GM23338 (cell line): ENCODE data around the gene POLR2L. TPM values are rescaled to one million over a fixed set of nuclear protein-coding genes. Genes with fewer than 3 reads are reported as not detected.

Source experiments
- ATAC-seq: fragments of 200-7000 bp; cut with Tn5 transposase; 3 replicates; pipeline ENCODE4 v1.9.1; 2020
- DNase-seq: peaks from one replicate; pipeline ENCODE4 v3.0.0-alpha.2; 2015; ENCODE audit warnings: low spot score
- H2AFZ ChIP-seq: fragments of 200-600 bp; sonication (generic); 2 replicates; pipeline ENCODE4 v1.8.0; 2016; ENCODE audit warnings: antibody characterized with exemption, mild to moderate bottlenecking, moderate library complexity
- H3F3A ChIP-seq: fragments of 200-600 bp; sonication (generic); replicated peaks from 2 replicates; pipeline ENCODE4 v1.8.0; 2017; ENCODE audit warnings: antibody characterized with exemption, mixed run types, low read depth
- H3K27ac ChIP-seq: fragments of 200-600 bp; sonication (generic); 2 replicates; pipeline ENCODE4 v1.6.1; 2016; ENCODE audit warnings: low read depth
- H3K27me3 ChIP-seq: fragments of 200-600 bp; sonication (generic); 2 replicates; pipeline ENCODE4 v1.8.0; 2016; ENCODE audit warnings: mild to moderate bottlenecking, mixed run types, moderate library complexity; ENCODE audit not compliant: insufficient read depth
- H3K36me3 ChIP-seq: fragments of 200-600 bp; sonication (generic); 2 replicates; pipeline ENCODE4 v1.8.0; 2016; ENCODE audit warnings: mild to moderate bottlenecking; ENCODE audit not compliant: insufficient read depth
- H3K4me1 ChIP-seq: fragments of 200-600 bp; sonication (generic); 2 replicates; pipeline ENCODE4 v1.8.0; 2016; ENCODE audit warnings: mild to moderate bottlenecking, moderate library complexity; ENCODE audit not compliant: insufficient read depth
- H3K4me2 ChIP-seq: fragments of 200-600 bp; sonication (generic); 2 replicates; pipeline ENCODE4 v1.7.1; 2017; ENCODE audit warnings: mixed run types
- H3K4me3 ChIP-seq: fragments of 200-600 bp; sonication (generic); 2 replicates; pipeline ENCODE4 v1.6.1; 2016; ENCODE audit warnings: mixed run types
- H3K79me2 ChIP-seq: fragments of 200-600 bp; sonication (generic); replicated peaks from 2 replicates; pipeline ENCODE4 v1.8.0; 2017; ENCODE audit warnings: mild to moderate bottlenecking; ENCODE audit not compliant: insufficient read depth
- H3K9me2 ChIP-seq: fragments of 200-600 bp; sonication (generic); 2 replicates; pipeline ENCODE4 v1.8.0; 2017; ENCODE audit not compliant: insufficient read depth
- H4K20me1 ChIP-seq: fragments of 200-600 bp; sonication (generic); replicated peaks from 2 replicates; pipeline ENCODE4 v1.8.0; 2017; ENCODE audit warnings: mild to moderate bottlenecking; ENCODE audit not compliant: insufficient read depth
- H3K27ac Mint-ChIP-seq: 2 replicates; pipeline ENCODE4 v1.8.0; 2020; ENCODE audit warnings: inconsistent platforms, mild to moderate bottlenecking, moderate library complexity, mixed read lengths
- H3K27me3 Mint-ChIP-seq: 3 replicates; pipeline ENCODE4 v1.8.0; 2022; ENCODE audit warnings: low read depth, mild to moderate bottlenecking, moderate library complexity, mixed read lengths, inconsistent platforms; ENCODE audit not compliant: insufficient read depth, poor library complexity
- H3K36me3 Mint-ChIP-seq: 3 replicates; pipeline ENCODE4 v1.8.0; 2021; ENCODE audit warnings: low read depth, mild to moderate bottlenecking, inconsistent platforms, moderate library complexity, mixed read lengths
- H3K4me1 Mint-ChIP-seq: 3 replicates; pipeline ENCODE4 v1.8.0; 2020; ENCODE audit warnings: mild to moderate bottlenecking, inconsistent platforms, mixed read lengths
- H3K4me3 Mint-ChIP-seq: 3 replicates; pipeline ENCODE4 v1.8.0; 2021; ENCODE audit warnings: moderate library complexity, mild to moderate bottlenecking, inconsistent platforms, mixed read lengths
- H3K9me3 Mint-ChIP-seq: 3 replicates; pipeline ENCODE4 v1.8.0; 2020; ENCODE audit warnings: moderate library complexity, mild to moderate bottlenecking, inconsistent platforms, mixed read lengths
- CREB1 ChIP-seq: fragments of 250-450 bp; sonication (Bioruptor Pico); IDR thresholded peaks from 2 replicates; pipeline ENCODE4 v1.5.0; 2020; ENCODE audit warnings: low read depth, mild to moderate bottlenecking, moderate library complexity
- CTCF ChIP-seq, 2 experiments: fragments of 200-600 bp in 1 of 2; sonication (generic) in 1 of 2; conservative IDR thresholded peaks; 2 replicates each; pipeline versions ENCODE4 v1.5.1 to v1.6.1; 2016 to 2017; ENCODE audit warnings: antibody characterized with exemption in 2 of 2, low read depth in 2 of 2, mild to moderate bottlenecking in 2 of 2, moderate library complexity in 1 of 2
- EZH2phosphoT487 ChIP-seq: fragments of 200-600 bp; sonication (generic); IDR thresholded peaks from one replicate; pipeline ENCODE4 v1.8.1; 2018; ENCODE audit warnings: antibody characterized with exemption; ENCODE audit not compliant: unreplicated experiment
- NANOG ChIP-seq: IDR thresholded peaks from 2 replicates; pipeline ENCODE4 v1.6.1; 2016; ENCODE audit warnings: antibody characterized with exemption, borderline replicate concordance
- POLR2AphosphoS5 ChIP-seq: IDR thresholded peaks from 2 replicates; pipeline ENCODE4 v1.6.1; 2016; ENCODE audit warnings: antibody characterized with exemption, low read depth
- STAT1 ChIP-seq: IDR thresholded peaks from one replicate; pipeline ENCODE4 v1.6.1; 2016; ENCODE audit warnings: antibody characterized with exemption; ENCODE audit not compliant: unreplicated experiment
- ZNF462 ChIP-seq: fragments of 250-450 bp; sonication (Bioruptor Pico); IDR thresholded peaks from 2 replicates; pipeline ENCODE4 v1.5.0; 2020; ENCODE audit warnings: mild to moderate bottlenecking, moderate library complexity
- polyA plus RNA-seq: library from polyadenylated mRNA; unstranded; fragments of >200 nt; fragmentation: Nextera tagmentation; extraction: Ambion mirVana; gene quantifications from 2 replicates; pipeline ENCODE4 v1.2.1, GENCODE V29; 2016
- total RNA-seq: library from RNA; depleted of rRNA; stranded (reverse); fragments of >200 nt; shearing (Covaris generic); gene quantifications from 2 replicates; pipeline ENCODE4 v1.2.3, GENCODE V29; 2014

Gene POLR2L
- total and polyA plus RNA-seq, 2 experiments from 2014 or later, result 32.2 to 369 TPM

- peaks cover 38% of the 10 kb centered on the region for H3K79me2 ChIP-seq
- no peak overlapping the region for H2AFZ ChIP-seq
- Mint-ChIP-seq H3K4me1 (peaks cover 24% of the 10 kb centered on the region), H3K27me3 (peaks cover 36% of the 10 kb centered on the region), H3K27ac (peak overlapping the region; percentile 93), H3K36me3 (peaks cover 38% of the 10 kb centered on the region), H3K4me3 (peak overlapping the region; percentile 94), H3K9me3 (peaks cover 5% of the 10 kb centered on the region; the same call in 1 of the 3 replicates)
- peaks cover 61% of the 10 kb centered on the region for H3F3A ChIP-seq
- peaks cover 22% of the 10 kb centered on the region for H3K36me3 ChIP-seq
- H4K20me1 ChIP-seq, result peaks cover 20% of the 10 kb centered on the region
- peaks cover 13% of the 10 kb centered on the region for H3K4me1 ChIP-seq
- ATAC-seq (peak; percentile 1; the same call in 2 of the 3 replicates), DNase-seq (no peak)
- TF ChIP-seq NANOG, result no peak
- TF ChIP-seq POLR2AphosphoS5, result no peak
- no peak for TF ChIP-seq EZH2phosphoT487
- no peak for TF ChIP-seq CREB1 (CRISPR knock-in tag)
- TF ChIP-seq CTCF (conservative IDR thresholded peaks at IDR 0.05; ENCODE audit: low read depth in 2 of 2), result no peak
- TF ChIP-seq STAT1, result no peak
- TF ChIP-seq ZNF462 (CRISPR knock-in tag), result no peak
- peak overlapping the region; percentile 98 for H3K4me3 ChIP-seq
- no peaks in the 10 kb centered on the region for H3K27me3 ChIP-seq
- H3K27ac ChIP-seq, result peak overlapping the region; percentile 86
- peak overlapping the region; percentile 99 for H3K4me2 ChIP-seq
- H3K9me2 ChIP-seq, result no peaks in the 10 kb centered on the region
Observed at GRCh38 chr11:810040-810567, 32.2 kb downstream of the POLR2L start.
